Midbrain (tissue), 1 donor: Measurements from ENCODE around the gene FLT3.

ENCODE experiments used
- DNase-seq: peaks from one replicate; lab custom pipeline; 2025; lab: John Stamatoyannopoulos, UW

The FLT3 gene

DNA sequence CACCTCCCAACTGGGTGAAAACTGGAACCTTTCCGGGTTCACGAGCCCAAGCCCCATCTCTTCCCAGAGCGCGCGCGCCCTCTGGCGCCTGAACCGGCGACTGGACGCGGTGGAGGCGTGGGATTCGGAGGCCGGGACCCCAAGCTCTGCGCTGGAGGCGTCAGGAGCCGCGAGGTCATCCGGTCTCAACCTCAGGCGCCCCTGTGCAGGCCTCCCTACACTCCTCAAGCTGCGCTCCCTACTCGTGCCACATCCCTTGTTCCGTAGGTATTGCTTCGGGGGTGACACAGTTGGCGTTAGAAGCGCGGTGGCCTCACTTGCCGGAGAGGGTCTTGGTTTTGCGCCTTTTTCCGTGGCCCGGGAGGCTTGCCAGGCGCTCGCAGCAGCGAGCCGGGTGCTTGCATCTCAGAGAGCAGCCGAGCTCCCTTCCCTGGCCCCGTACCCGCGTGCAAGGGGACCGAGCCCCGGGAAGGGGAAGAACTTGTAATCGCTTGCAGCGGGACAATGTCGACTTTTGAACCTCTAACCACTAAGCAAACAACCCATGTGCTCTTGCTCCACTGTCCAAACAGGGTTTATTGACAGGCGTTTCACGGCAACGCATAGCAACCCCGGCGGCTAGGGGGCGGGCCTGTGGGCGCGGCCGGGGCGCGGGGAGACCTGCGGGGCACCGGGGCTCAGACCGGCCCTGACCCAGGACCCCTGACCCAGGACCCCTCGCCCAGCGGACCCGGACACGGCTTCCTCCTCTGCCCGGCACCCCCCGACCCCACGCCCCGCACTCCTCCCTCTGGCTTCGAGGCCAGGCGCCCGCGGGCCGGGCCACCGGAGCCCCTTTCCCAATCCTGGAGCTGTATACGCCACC lies 139.8 kb downstream of the FLT3 start:
- DNase-seq, result no peak

DNA sequence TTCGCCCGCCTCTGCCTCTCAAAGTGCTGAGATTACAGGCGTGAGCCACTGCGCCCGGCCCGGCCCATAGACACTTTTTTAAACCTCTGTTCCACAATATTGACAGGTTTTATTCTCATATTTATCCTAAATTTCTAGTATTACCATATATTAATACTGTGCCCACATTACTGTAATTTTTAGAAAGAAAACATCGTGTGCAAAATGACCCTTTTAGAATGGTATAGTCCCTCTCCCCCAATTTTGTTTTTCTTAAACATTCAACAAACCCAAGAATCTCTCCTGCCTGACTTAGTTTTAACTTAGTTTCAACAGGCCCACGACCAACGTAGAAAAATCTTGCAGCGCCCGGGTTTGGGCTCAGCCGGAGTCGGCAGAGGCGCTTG lies 140.4 kb downstream of the FLT3 start:
- DNase-seq, result no peak

DNA sequence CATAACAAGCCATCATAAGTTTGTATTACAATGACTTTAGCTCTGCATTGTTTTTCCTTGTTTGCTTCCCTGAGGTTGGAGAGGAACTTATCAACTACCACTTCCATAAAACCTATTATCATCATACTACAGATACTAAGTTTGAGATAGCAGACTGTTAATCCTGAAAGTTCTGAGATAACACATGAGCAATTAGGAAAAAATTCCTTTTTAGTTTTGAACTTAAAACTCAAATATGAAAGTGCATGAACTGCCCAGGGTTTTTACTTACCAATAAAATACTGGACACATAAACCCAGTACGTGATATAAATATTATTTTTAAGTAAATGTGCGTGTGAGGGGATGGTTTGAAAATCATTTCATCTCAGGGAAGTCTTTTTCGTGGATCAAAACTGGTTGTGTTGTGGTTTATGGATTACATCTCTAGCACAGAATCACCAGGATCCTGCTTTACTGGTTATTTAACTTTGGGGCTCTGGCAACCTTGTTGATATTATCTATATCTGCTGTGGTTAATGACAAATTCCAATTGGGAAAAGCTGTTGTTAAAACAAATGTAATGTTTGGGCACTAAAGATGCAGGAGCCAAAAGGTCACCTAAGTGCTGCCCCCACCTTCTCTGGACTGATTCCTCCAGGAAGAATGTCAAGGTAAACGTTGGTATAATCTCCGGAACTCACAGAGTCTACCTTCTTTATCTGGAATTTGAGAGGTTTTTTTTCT lies 143.6 kb downstream of the FLT3 start:
- no peak for DNase-seq

DNA sequence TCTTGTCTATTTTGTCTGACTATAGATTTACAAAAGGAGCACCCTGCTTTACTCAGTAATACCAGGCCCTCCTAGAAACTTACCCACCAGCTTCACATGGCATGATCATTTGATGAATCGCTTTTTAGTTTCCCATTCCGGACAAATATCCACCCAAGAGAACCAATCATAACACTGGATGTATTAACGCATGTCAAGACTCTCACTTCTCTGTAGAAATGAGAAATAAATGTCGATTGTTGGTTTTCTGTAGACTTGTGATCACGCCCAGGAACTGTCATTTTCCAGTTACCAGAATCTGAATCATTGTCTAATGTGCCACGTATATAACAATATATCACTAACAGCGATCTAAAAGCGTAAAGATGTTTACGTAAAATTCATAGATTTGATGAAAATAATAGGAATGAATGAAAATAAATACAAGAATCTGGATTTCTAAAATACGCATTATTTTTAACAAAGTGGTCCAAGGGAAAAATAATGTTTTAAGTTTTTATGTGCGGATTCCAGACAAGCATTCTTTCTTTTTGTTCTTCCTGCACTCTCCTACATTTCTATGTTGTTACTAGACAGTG lies 145.3 kb downstream of the FLT3 start:
- no peak for DNase-seq

DNA sequence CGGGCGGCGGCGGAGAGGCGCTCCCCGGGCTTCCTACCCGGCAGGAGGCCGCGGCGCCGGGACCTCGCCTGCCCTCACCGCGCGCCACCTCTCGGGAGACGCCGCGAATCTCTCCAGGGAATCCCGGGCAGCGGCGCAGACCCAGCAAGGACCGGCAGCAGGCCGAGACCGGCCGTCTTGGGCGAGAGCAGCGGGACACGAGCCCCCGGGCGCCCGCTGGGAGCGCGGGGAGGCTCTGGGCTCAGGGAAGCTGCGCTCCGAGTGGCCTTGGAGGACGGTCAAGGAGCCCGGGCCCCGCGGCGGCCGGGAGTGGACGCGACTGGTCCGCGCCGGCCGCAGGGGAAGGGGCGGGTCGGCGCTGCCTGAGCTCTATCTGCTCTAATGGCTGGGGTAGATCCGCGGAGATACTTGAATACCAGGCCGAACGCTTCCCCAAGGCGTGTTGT lies 145.9 kb downstream of the FLT3 start:
- DNase-seq, result no peak

DNA sequence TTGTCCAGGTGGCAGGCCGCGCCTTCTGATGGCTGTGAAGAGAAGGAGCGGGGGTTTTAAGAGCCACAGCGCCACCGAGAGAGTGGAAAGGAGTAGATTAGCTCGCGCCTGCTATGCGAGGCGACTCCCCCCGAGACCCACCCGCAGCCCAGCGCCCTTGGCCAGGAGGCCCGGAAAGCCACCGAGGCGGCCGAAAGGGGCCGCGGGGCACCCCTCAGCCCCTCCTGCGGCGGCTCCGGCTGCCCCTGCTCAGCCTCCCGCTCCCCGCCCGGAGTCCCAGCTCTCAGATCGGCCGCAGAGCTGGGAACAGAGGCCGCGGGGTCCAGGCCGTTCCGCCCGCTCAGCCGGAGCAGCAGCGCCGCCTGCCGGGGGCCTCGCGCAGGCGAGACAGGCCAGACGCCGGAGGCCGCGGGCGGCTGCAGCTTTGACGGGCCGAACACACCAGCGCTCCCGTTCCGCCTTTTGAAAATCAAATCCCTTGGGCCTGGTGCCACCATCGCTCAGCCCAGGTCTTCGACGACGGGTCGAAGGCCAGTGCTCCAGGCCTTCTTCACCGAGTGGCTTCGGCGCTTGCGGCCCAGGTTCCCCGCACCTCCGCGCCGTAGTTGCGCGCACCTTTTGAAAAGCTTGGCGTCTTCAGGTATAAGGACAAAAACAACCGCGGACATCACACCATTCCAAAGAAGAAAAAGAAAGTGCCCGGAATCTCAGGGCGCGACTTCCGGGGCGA lies 146.5 kb downstream of the FLT3 start:
- DNase-seq, result peak; percentile 44
